A673 (cell line): ENCODE results near the gene CPLX3. TPM values are rescaled to one million over a fixed set of nuclear protein-coding genes. Genes with fewer than 3 reads are reported as not detected.
A peak's percentile ranks its signal among the peaks of the same experiment; 100 is the strongest.

Source experiments
- BruUV-seq: library from RNA; stranded (reverse); fragments of 400-500 nt; replicated peaks from 2 replicates; lab custom pipeline; 2021; lab: Mats Ljungman, UMichigan
- CTCF ChIA-PET: fragments of 300-600 bp; sonication (Branson Sonifier 250); formaldehyde crosslinking; loops from one replicate; lab custom pipeline; 2022; ENCODE audit warnings: antibody characterized with exemption; lab: Charles Lee
- POLR2A ChIA-PET: fragments of 300-600 bp; sonication (Branson Sonifier 250); formaldehyde crosslinking; loops from one replicate; lab custom pipeline; 2022; ENCODE audit warnings: antibody characterized with exemption; ENCODE audit not compliant: low non-redundant PET; lab: Charles Lee
- DNase-seq: peaks from one replicate; pipeline ENCODE4 v3.0.0-alpha.2; 2015; ENCODE audit warnings: low spot score
- H3K27ac ChIP-seq: fragments of 200-600 bp; sonication (generic); 2 replicates; pipeline ENCODE4 v1.5.1; 2016; ENCODE audit warnings: mixed run types, low read depth, mild to moderate bottlenecking, mixed read lengths, antibody characterized with exemption, low read length; ENCODE audit not compliant: poor library complexity, severe bottlenecking
- H3K27me3 ChIP-seq: fragments of 200-600 bp; sonication (generic); replicated peaks from 2 replicates; pipeline ENCODE4 v1.6.1; 2017; ENCODE audit warnings: mixed run types, low read depth, mild to moderate bottlenecking, mixed read lengths, antibody characterized with exemption, low read length; ENCODE audit not compliant: insufficient read depth, poor library complexity
- H3K36me3 ChIP-seq: fragments of 200-600 bp; sonication (generic); 2 replicates; pipeline ENCODE4 v1.6.1; 2016; ENCODE audit warnings: mixed run types, mild to moderate bottlenecking, mixed read lengths, antibody characterized with exemption, low read length; ENCODE audit not compliant: insufficient read depth, poor library complexity, severe bottlenecking
- H3K4me1 ChIP-seq: fragments of 200-600 bp; sonication (generic); 2 replicates; pipeline ENCODE4 v1.6.1; 2017; ENCODE audit warnings: mixed run types, mild to moderate bottlenecking, mixed read lengths, antibody characterized with exemption, low read length; ENCODE audit not compliant: insufficient read depth, poor library complexity, severe bottlenecking
- H3K4me3 ChIP-seq: fragments of 200-600 bp; sonication (generic); 2 replicates; pipeline ENCODE4 v1.5.1; 2016; ENCODE audit warnings: low read depth, mixed run types, mild to moderate bottlenecking, mixed read lengths, low read length; ENCODE audit not compliant: poor library complexity, severe bottlenecking
- H3K9me3 ChIP-seq: fragments of 200-600 bp; sonication (generic); 2 replicates; pipeline ENCODE4 v1.6.1; 2016; ENCODE audit warnings: mixed run types, low read depth, mild to moderate bottlenecking, mixed read lengths, antibody characterized with exemption, low read length; ENCODE audit not compliant: poor library complexity, severe bottlenecking
- CTCF ChIP-seq: fragments of 300-800, 200-600 bp; sonication (generic); conservative IDR thresholded peaks from 2 replicates; pipeline ENCODE4 v1.5.1; 2017; ENCODE audit warnings: low read depth, mild to moderate bottlenecking, antibody characterized with exemption, low read length, moderate library complexity, mixed read lengths
- EZH2 ChIP-seq: fragments of 200-600 bp; sonication (generic); IDR thresholded peaks from 2 replicates; pipeline ENCODE4 v1.6.1; 2017; ENCODE audit warnings: borderline replicate concordance, low read depth, mild to moderate bottlenecking, mixed read lengths, antibody characterized with exemption, low read length; ENCODE audit not compliant: poor library complexity, severe bottlenecking
- intact Hi-C: fragments of 100-400 bp; cut with micrococcal nuclease; formaldehyde crosslinking; loops from one replicate; pipeline ENCODE4 v1.10.0; 2022; ENCODE audit not compliant: unreplicated experiment
- total RNA-seq: library from RNA; stranded (reverse); gene quantifications from 2 replicates; pipeline ENCODE4 v1.2.3, GENCODE V29; 2021

Gene CPLX3
- total RNA-seq, 1 experiment from 2014 or later, result 0.17 TPM

GRCh38 chr15:74869726-74870407, 43.4 kb downstream of the CPLX3 start:
- peaks cover 32% of the 10 kb centered on the region for H3K4me1 ChIP-seq
- H3K9me3 ChIP-seq, result peaks cover 9% of the 10 kb centered on the region
- H3K36me3 ChIP-seq, result peaks cover 14% of the 10 kb centered on the region
- no peaks in the 10 kb centered on the region for H3K27me3 ChIP-seq
- peak overlapping the region; percentile 7 for H3K4me3 ChIP-seq
- H3K27ac ChIP-seq, result peak overlapping the region; percentile 69
- DNase-seq, result peak; percentile 87
- intact Hi-C loops, result no loop called here
- POLR2A ChIA-PET, result no interaction called here
- BruUV-seq, result no TSS peak
- TF ChIP-seq EZH2, result no peak
- TF ChIP-seq CTCF, result no peak
- CTCF ChIA-PET, result interaction anchor here (1.4 kb wide), 1 partner anchor 32 kb away, joined by 4 read pairs; no protein-coding TSS in a partner anchor

- peaks cover 32% of the 10 kb centered on the region for H3K4me1 ChIP-seq
- peak overlapping the region; percentile 69 for H3K27ac ChIP-seq
- DNase-seq, result no peak
- no peaks in the 10 kb centered on the region for H3K27me3 ChIP-seq
- peak overlapping the region; percentile 7 for H3K4me3 ChIP-seq
- TF ChIP-seq CTCF, result no peak
- no peak for TF ChIP-seq EZH2
- TSS peak; percentile 77 for BruUV-seq
- intact Hi-C loops, result no loop called here
- H3K9me3 ChIP-seq, result peaks cover 9% of the 10 kb centered on the region
- CTCF ChIA-PET, result interaction anchor here (0.6 to 1.4 kb wide), 2 partner anchors 31 to 106 kb away, joined by 3 to 4 read pairs; no protein-coding TSS in a partner anchor
- POLR2A ChIA-PET, result no interaction called here
- H3K36me3 ChIP-seq, result peaks cover 14% of the 10 kb centered on the region
These were observed 44.2 kb downstream of the CPLX3 start for GRCh38 chr15:74870436-74871215.

- H3K4me1 ChIP-seq, result peaks cover 25% of the 10 kb centered on the region
- ChIA-PET POLR2A (no interaction called here), CTCF (no interaction called here)
- H3K4me3 ChIP-seq, result peak overlapping the region; percentile 90
- no peaks in the 10 kb centered on the region for H3K27me3 ChIP-seq
- DNase-seq, result no peak
- H3K36me3 ChIP-seq, result peaks cover 10% of the 10 kb centered on the region
- TF ChIP-seq CTCF (no peak), EZH2 (no peak)
- H3K9me3 ChIP-seq, result peaks cover 9% of the 10 kb centered on the region
- H3K27ac ChIP-seq, result peak overlapping the region; percentile 97
- intact Hi-C loops, result no loop called here
- BruUV-seq, result TSS peak; percentile 40
These were observed 46.2 kb downstream of the CPLX3 start for GRCh38 chr15:74872702-74873035.
